ENCODE measurements around the gene CDC25B. TPM values are rescaled to one million over a fixed set of nuclear protein-coding genes. Genes with fewer than 3 reads are reported as not detected.
"Not testable (repeated sequence)": the region's sequence is repeated elsewhere in the genome, so short reads cannot be mapped to it uniquely, and the experiment has no call there.

CDC25B gene
- total RNA-seq, 2 experiments from 2014 or later, result 294 to 298 TPM

- Mint-ChIP-seq H3K27ac (no peak overlapping the region), H3K4me3 (no peak overlapping the region), H3K27me3 (ENCODE audit: low read depth) (no peaks in the 10 kb centered on the region), H3K4me1 (ENCODE audit: low read depth) (peaks cover 18% of the 10 kb centered on the region), H3K9me3 (ENCODE audit: insufficient read depth) (no peaks in the 10 kb centered on the region), H3K36me3 (ENCODE audit: low read depth) (no peaks in the 10 kb centered on the region)
- DNase-seq (no peak), ATAC-seq (peak; percentile 49)
- CTCF ChIA-PET, result no interaction called here
- POLR2A ChIA-PET, result interaction anchor here (0.6 kb wide), 1 partner anchor 630 kb away, joined by 3 read pairs; the partner anchor contains the start of gene ITPA
Observed at GRCh38 chr20:3839328-3839727, 43.2 kb downstream of the CDC25B start.

DNA sequence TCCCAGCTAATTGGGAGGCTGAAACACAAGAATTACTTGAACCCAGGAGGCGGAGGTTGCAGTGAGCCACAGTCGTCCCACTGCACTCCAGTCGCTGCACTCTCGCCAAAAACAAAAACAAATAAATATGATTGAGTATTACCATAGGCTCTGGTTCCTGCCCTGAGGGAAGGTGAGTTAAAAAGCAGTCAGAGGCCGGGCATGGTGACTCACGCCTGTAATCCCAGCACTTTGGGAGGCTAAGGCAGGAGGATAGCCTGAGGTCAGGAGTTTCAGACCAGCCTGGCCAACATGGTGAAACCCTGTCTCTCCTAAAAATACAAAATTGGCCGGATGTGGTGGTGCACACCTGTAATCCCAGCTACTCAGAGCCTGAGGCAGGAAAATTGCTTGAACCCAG is 44.1 kb downstream of the CDC25B start:
- H3K27me3 Mint-ChIP-seq (ENCODE audit: low read depth); CTCF ChIA-PET; H3K9me3 Mint-ChIP-seq (ENCODE audit: insufficient read depth); H3K36me3 Mint-ChIP-seq (ENCODE audit: low read depth); H3K4me3 Mint-ChIP-seq; POLR2A ChIA-PET; ATAC-seq; DNase-seq: not testable (repeated sequence)
- H3K27ac Mint-ChIP-seq, result peak overlapping the region; percentile 39
- peaks cover 18% of the 10 kb centered on the region for H3K4me1 Mint-ChIP-seq (ENCODE audit: low read depth)

DNA sequence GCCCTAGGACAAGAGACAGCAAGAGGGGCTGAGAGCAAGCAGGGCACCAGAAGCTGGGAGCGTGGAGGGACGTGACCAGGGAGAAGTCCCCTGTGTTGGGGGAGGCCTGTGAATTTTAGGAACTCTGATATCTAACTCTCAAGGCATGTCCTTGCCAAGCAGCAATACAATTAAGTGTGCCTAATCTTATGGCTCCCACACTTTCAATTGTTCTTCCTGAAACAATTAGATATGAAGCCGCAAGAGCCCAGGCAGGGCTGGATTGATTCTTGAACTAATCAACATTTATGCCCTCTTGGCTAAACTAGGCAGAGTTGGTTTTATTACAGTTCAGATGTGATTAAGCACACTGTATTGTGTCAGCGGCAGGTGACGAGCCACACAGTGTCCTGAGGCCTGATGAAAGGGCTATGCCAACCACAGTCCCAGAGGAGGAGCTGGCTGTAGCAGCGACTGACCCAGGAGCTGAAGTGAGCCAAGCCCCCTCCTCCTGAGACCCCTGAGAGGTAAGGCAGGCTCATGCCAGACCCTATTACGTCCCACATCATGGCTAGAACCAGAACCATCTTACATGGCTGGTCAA is 46.3 kb downstream of the CDC25B start:
- Mint-ChIP-seq H3K4me1 (ENCODE audit: low read depth) (peaks cover 28% of the 10 kb centered on the region), H3K9me3 (ENCODE audit: insufficient read depth) (no peaks in the 10 kb centered on the region), H3K27me3 (ENCODE audit: low read depth) (no peaks in the 10 kb centered on the region), H3K36me3 (ENCODE audit: low read depth) (peaks cover 3% of the 10 kb centered on the region), H3K27ac (no peak overlapping the region), H3K4me3 (no peak overlapping the region)
- CTCF ChIA-PET, result no interaction called here
- POLR2A ChIA-PET, result no interaction called here
- ATAC-seq (no peak), DNase-seq (no peak)

DNA sequence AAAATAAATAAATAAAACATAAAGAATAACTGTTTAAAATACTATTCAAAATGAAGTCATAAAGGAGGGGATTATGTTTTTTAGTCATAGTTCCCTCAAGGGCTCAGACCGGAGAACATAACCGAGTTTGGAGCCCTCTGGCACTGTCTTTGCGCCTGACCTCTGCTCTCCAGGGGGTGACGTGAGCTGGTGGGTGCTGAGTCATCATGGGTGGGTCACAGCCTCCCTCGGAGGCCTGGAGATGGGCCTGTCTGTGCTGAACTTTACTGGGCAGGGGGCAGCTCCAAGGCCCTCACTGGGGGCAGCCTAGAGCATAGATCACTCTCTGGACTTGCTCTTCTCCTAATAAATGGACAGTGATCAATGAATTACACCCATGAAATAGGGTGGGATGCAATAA is 47.4 kb downstream of the CDC25B start:
- H3K9me3 Mint-ChIP-seq (ENCODE audit: insufficient read depth), result no peaks in the 10 kb centered on the region
- H3K27me3 Mint-ChIP-seq (ENCODE audit: low read depth), result no peaks in the 10 kb centered on the region
- H3K27ac Mint-ChIP-seq, result no peak overlapping the region
- no peak for DNase-seq
- peaks cover 5% of the 10 kb centered on the region for H3K36me3 Mint-ChIP-seq (ENCODE audit: low read depth)
- ATAC-seq, result no peak
- peaks cover 36% of the 10 kb centered on the region for H3K4me1 Mint-ChIP-seq (ENCODE audit: low read depth)
- ChIA-PET CTCF (interaction anchor here (0.9 to 3.2 kb wide), 2 partner anchors 10 to 23 kb away, joined by 3 to 14 read pairs; partner anchors contain the start of gene AP5S1), POLR2A (no interaction called here)
- no peak overlapping the region for H3K4me3 Mint-ChIP-seq

DNA sequence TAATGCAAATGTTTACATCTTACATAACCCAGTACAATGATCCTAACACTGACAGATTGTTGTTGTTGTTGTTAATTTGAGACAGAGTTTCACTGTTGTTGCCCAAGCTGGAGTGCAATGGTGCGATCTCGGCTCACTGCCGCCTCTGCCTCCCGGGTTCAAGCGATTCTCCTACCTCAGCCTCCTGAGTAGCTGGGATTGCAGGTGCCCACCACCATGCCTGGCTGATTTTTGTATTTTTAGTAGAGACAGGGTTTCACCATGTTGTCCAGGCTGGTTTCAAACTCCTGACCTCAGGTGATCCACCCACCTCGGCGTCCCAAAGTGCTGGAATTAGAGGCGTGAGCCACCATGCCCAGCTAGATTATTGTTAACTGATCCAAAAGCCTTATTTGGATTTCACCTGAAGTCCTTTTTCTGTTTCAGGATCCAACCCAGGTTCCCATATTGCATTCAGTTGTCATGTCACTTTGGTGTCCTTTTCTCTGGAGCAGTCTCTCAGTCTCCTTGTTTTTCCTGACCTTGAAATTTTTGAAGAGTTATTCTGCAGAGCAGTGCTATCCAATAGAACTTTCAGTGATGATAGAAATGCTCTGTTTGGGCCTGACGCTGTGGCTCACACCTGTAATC is 48.0 kb downstream of the CDC25B start:
- H3K27ac Mint-ChIP-seq; DNase-seq; ATAC-seq; H3K27me3 Mint-ChIP-seq (ENCODE audit: low read depth); POLR2A ChIA-PET; H3K4me3 Mint-ChIP-seq; H3K9me3 Mint-ChIP-seq (ENCODE audit: insufficient read depth): not testable (repeated sequence)
- H3K36me3 Mint-ChIP-seq (ENCODE audit: low read depth), result peaks cover 11% of the 10 kb centered on the region
- CTCF ChIA-PET, result interaction anchor here (0.9 to 3.2 kb wide), 4 partner anchors 10 to 91 kb away, joined by 3 to 19 read pairs (median 8); partner anchors contain the start of gene AP5S1
- peaks cover 37% of the 10 kb centered on the region for H3K4me1 Mint-ChIP-seq (ENCODE audit: low read depth)

GRCh38 chr20:3846378-3846739 is 50.2 kb downstream of the CDC25B start:
- POLR2A ChIA-PET, result no interaction called here
- peak overlapping the region; percentile 87 for H3K27ac Mint-ChIP-seq
- peaks cover 16% of the 10 kb centered on the region for H3K36me3 Mint-ChIP-seq (ENCODE audit: low read depth)
- peak overlapping the region; percentile 85 for H3K4me3 Mint-ChIP-seq
- CTCF ChIA-PET, result interaction anchor here (0.9 to 3.2 kb wide), 2 partner anchors 26 to 59 kb away, joined by 3 to 14 read pairs; partner anchors contain the start of gene AP5S1
- H3K4me1 Mint-ChIP-seq (ENCODE audit: low read depth), result peaks cover 24% of the 10 kb centered on the region
- H3K27me3 Mint-ChIP-seq (ENCODE audit: low read depth), result no peaks in the 10 kb centered on the region
- DNase-seq (no peak), ATAC-seq (no peak)
- H3K9me3 Mint-ChIP-seq (ENCODE audit: insufficient read depth), result no peaks in the 10 kb centered on the region

GRCh38 chr20:3846740-3847428 is 50.8 kb downstream of the CDC25B start, which contains the start of gene MAVS:
MAVS (plus strand) TSS chr20:3846834; CDS start chr20:3854625, 7,791 bp downstream.
- CTCF ChIA-PET, result interaction anchor here (1.1 kb wide), 1 partner anchor 27 kb away, joined by 3 read pairs; the partner anchor contains the start of gene AP5S1
- DNase-seq, result peak; percentile 86
- Mint-ChIP-seq H3K4me1 (ENCODE audit: low read depth) (peaks cover 24% of the 10 kb centered on the region), H3K27me3 (ENCODE audit: low read depth) (no peaks in the 10 kb centered on the region), H3K4me3 (peak within 1 kb of the TSS; percentile 85), H3K9me3 (ENCODE audit: insufficient read depth) (no peaks in the 10 kb centered on the region), H3K36me3 (ENCODE audit: low read depth) (peaks cover 16% of the 10 kb centered on the region), H3K27ac (peak within 1 kb of the TSS; percentile 87)
- peak; percentile 99 for ATAC-seq
- POLR2A ChIA-PET, result no interaction called here

GRCh38 chr20:3847429-3847940 is 51.4 kb downstream of the CDC25B start:
- H3K4me1 Mint-ChIP-seq (ENCODE audit: low read depth), result peaks cover 24% of the 10 kb centered on the region
- H3K27ac Mint-ChIP-seq, result peak overlapping the region; percentile 87
- no peak for ATAC-seq
- H3K27me3 Mint-ChIP-seq (ENCODE audit: low read depth), result no peaks in the 10 kb centered on the region
- POLR2A ChIA-PET, result no interaction called here
- H3K36me3 Mint-ChIP-seq (ENCODE audit: low read depth), result peaks cover 16% of the 10 kb centered on the region
- CTCF ChIA-PET, result interaction anchor here (1.1 kb wide), 1 partner anchor 27 kb away, joined by 3 read pairs; the partner anchor contains the start of gene AP5S1
- peak overlapping the region; percentile 85 for H3K4me3 Mint-ChIP-seq
- no peaks in the 10 kb centered on the region for H3K9me3 Mint-ChIP-seq (ENCODE audit: insufficient read depth)
- no peak for DNase-seq

GRCh38 chr20:3848565-3848964 is 52.5 kb downstream of the CDC25B start:
- ChIA-PET POLR2A (interaction anchor here (0.8 kb wide), 1 partner anchor 27 kb away, joined by 3 read pairs; no protein-coding TSS in a partner anchor), CTCF (no interaction called here)
- no peak for DNase-seq
- H3K27me3 Mint-ChIP-seq (ENCODE audit: low read depth), result no peaks in the 10 kb centered on the region
- ATAC-seq, result no peak
- H3K4me3 Mint-ChIP-seq, result peak overlapping the region; percentile 85
- no peaks in the 10 kb centered on the region for H3K9me3 Mint-ChIP-seq (ENCODE audit: insufficient read depth)
- H3K27ac Mint-ChIP-seq, result peak overlapping the region; percentile 63
- peaks cover 24% of the 10 kb centered on the region for H3K4me1 Mint-ChIP-seq (ENCODE audit: low read depth)
- peaks cover 16% of the 10 kb centered on the region for H3K36me3 Mint-ChIP-seq (ENCODE audit: low read depth)

GRCh38 chr20:3854462-3854871 is 58.4 kb downstream of the CDC25B start:
- Mint-ChIP-seq H3K27ac (no peak overlapping the region), H3K36me3 (ENCODE audit: low read depth) (peaks cover 23% of the 10 kb centered on the region), H3K4me3 (no peak overlapping the region), H3K4me1 (ENCODE audit: low read depth) (peaks cover 5% of the 10 kb centered on the region), H3K27me3 (ENCODE audit: low read depth) (no peaks in the 10 kb centered on the region), H3K9me3 (ENCODE audit: insufficient read depth) (no peaks in the 10 kb centered on the region)
- ChIA-PET CTCF (interaction anchor here (0.7 to 3.3 kb wide), 25 partner anchors 9 to 178 kb away, joined by 3 to 27 read pairs (median 5); partner anchors contain the start of genes ADISSP, AP5S1 and CENPB), POLR2A (interaction anchor here (1.0 to 1.8 kb wide), 3 partner anchors 11 to 92 kb away, joined by 3 to 5 read pairs (median 3); partner anchors contain the start of gene CENPB)
- peak; percentile 28 for ATAC-seq
- no peak for DNase-seq
